Measurements from ENCODE around the gene EXO1. TPM values are rescaled to one million over a fixed set of nuclear protein-coding genes. Genes with fewer than 3 reads are reported as not detected.

EXO1 gene
- total RNA-seq, 3 donors from 2014 or later, result 2.0 to 7.4 (median 2.1) TPM

- ATAC-seq (no peak), DNase-seq (no peak)
- Histone ChIP-seq H3K9me3 (no peaks in the 10 kb centered on the region), H3K36me3 (ENCODE audit: low read depth) (no peaks in the 10 kb centered on the region), H3K4me1 (ENCODE audit: low read depth) (no peaks in the 10 kb centered on the region), H3K4me3 (no peak overlapping the region)
- no peak for TF ChIP-seq CTCF (IDR thresholded peaks at IDR 0.05)
- intact Hi-C loops (cut with DNase I, micrococcal nuclease), result no loop called here
These were observed 37.1 kb upstream of the EXO1 start for GRCh38 chr1:241810769-241811405.

- ATAC-seq (no peak), DNase-seq (no peak)
- no peak overlapping the region for H3K4me3 ChIP-seq
- H3K9me3 ChIP-seq, result no peaks in the 10 kb centered on the region
- intact Hi-C loops (cut with DNase I, micrococcal nuclease), result loop anchor here in 1 of 2 donors (2.0 kb wide), 1 partner anchor 57 kb away; no protein-coding TSS in a partner anchor
- H3K36me3 ChIP-seq (ENCODE audit: low read depth), result no peaks in the 10 kb centered on the region
- TF ChIP-seq CTCF (IDR thresholded peaks at IDR 0.05), result no peak
- no peaks in the 10 kb centered on the region for H3K4me1 ChIP-seq (ENCODE audit: low read depth)
These were observed 34.2 kb upstream of the EXO1 start for GRCh38 chr1:241813768-241814320.

GRCh38 chr1:241816008-241816407, 32.0 kb upstream of the EXO1 start:
- ATAC-seq (no peak), DNase-seq (no peak)
- H3K9me3 ChIP-seq, result no peaks in the 10 kb centered on the region
- H3K36me3 ChIP-seq (ENCODE audit: low read depth), result no peaks in the 10 kb centered on the region
- TF ChIP-seq CTCF (IDR thresholded peaks at IDR 0.05), result no peak
- H3K4me1 ChIP-seq (ENCODE audit: low read depth), result no peaks in the 10 kb centered on the region
- no peak overlapping the region for H3K4me3 ChIP-seq
- intact Hi-C loops (cut with DNase I, micrococcal nuclease), result no loop called here

- ATAC-seq, result no peak
- Histone ChIP-seq H3K9me3 (no peaks in the 10 kb centered on the region), H3K4me3 (no peak overlapping the region), H3K36me3 (ENCODE audit: low read depth) (no peaks in the 10 kb centered on the region), H3K4me1 (ENCODE audit: low read depth) (no peaks in the 10 kb centered on the region)
- DNase-seq, result no peak
- intact Hi-C loops (cut with DNase I, micrococcal nuclease), result no loop called here
- no peak for TF ChIP-seq CTCF (IDR thresholded peaks at IDR 0.05)
These were observed 30.6 kb upstream of the EXO1 start for GRCh38 chr1:241817331-241817792.

GRCh38 chr1:241817956-241818612, 29.9 kb upstream of the EXO1 start:
- H3K9me3 ChIP-seq, result no peaks in the 10 kb centered on the region
- H3K4me3 ChIP-seq, result no peak overlapping the region
- intact Hi-C loops (cut with DNase I, micrococcal nuclease), result no loop called here
- H3K36me3 ChIP-seq (ENCODE audit: low read depth), result no peaks in the 10 kb centered on the region
- ATAC-seq, result no peak
- no peak for TF ChIP-seq CTCF (IDR thresholded peaks at IDR 0.05)
- no peak for DNase-seq
- no peaks in the 10 kb centered on the region for H3K4me1 ChIP-seq (ENCODE audit: low read depth)

All from mucosa of descending colon (tissue), 3 donors.